Neural cell (in vitro differentiated cells): Measurements from ENCODE around the gene AMZ1. TPM values are rescaled to one million over a fixed set of nuclear protein-coding genes. Genes with fewer than 3 reads are reported as not detected.
A peak's percentile ranks its signal among the peaks of the same experiment; 100 is the strongest.

ENCODE experiments used
- H2AFZ ChIP-seq: fragments of 200-600, 300-800 bp; sonication (generic), shearing (Covaris generic); 2 replicates; pipeline ENCODE4 v1.6.0; 2014; ENCODE audit warnings: low read depth, mild to moderate bottlenecking, antibody characterized with exemption, low read length, moderate library complexity
- H3F3A ChIP-seq: fragments of 200-600 bp; shearing (Covaris generic); 2 replicates; pipeline ENCODE4 v1.6.1; 2016; ENCODE audit warnings: mild to moderate bottlenecking, moderate library complexity, mixed read lengths, antibody characterized with exemption, low read length; ENCODE audit not compliant: insufficient read depth, poor library complexity, severe bottlenecking
- H3K27ac ChIP-seq: fragments of 200-600, 300-800 bp; sonication (generic), shearing (Covaris generic); 2 replicates; pipeline ENCODE4 v1.5.1; 2014; ENCODE audit warnings: mild to moderate bottlenecking, low read length, moderate library complexity
- H3K27me3 ChIP-seq: fragments of 300-800, 200-600 bp; sonication (generic), shearing (Covaris generic); 2 replicates; pipeline ENCODE4 v1.6.0; 2014; ENCODE audit warnings: mild to moderate bottlenecking, low read depth, low read length, moderate library complexity; ENCODE audit not compliant: insufficient read depth
- H3K36me3 ChIP-seq: fragments of 300-800, 200-600 bp; sonication (generic), shearing (Covaris generic); 2 replicates; pipeline ENCODE4 v1.5.1; 2014; ENCODE audit warnings: mild to moderate bottlenecking, antibody characterized with exemption, low read length, moderate library complexity; ENCODE audit not compliant: insufficient read depth
- H3K4me2 ChIP-seq: fragments of 300-800, 200-600 bp; sonication (generic), shearing (Covaris generic); 2 replicates; pipeline ENCODE4 v1.6.0; 2014; ENCODE audit warnings: mild to moderate bottlenecking, low read length
- H3K4me3 ChIP-seq: fragments of 300-800, 200-600 bp; sonication (generic), shearing (Covaris generic); 2 replicates; pipeline ENCODE4 v1.5.1; 2014; ENCODE audit warnings: mild to moderate bottlenecking, low read length, moderate library complexity
- H3K79me2 ChIP-seq: fragments of 200-600 bp; shearing (Covaris generic); replicated peaks from 2 replicates; pipeline ENCODE4 v1.6.0; 2014; ENCODE audit warnings: mild to moderate bottlenecking, low read length, moderate library complexity; ENCODE audit not compliant: insufficient read depth
- H3K9ac ChIP-seq: fragments of 300-800, 200-600 bp; sonication (generic), shearing (Covaris generic); 2 replicates; pipeline ENCODE4 v1.6.1; 2016; ENCODE audit warnings: mild to moderate bottlenecking, low read length, mixed read lengths
- H3K9me2 ChIP-seq: fragments of 200-600 bp; shearing (Covaris generic); 2 replicates; pipeline ENCODE4 v1.6.1; 2016; ENCODE audit warnings: mild to moderate bottlenecking, low read length, mixed read lengths; ENCODE audit not compliant: insufficient read depth
- H3K9me3 ChIP-seq: fragments of 200-600, 300-800 bp; sonication (generic), shearing (Covaris generic); 2 replicates; pipeline ENCODE4 v1.6.1; 2016; ENCODE audit warnings: mild to moderate bottlenecking, mixed run types, low read length, moderate library complexity, mixed read lengths
- H4K20me1 ChIP-seq: fragments of 200-600 bp; shearing (Covaris generic); 2 replicates; pipeline ENCODE4 v1.6.1; 2016; ENCODE audit warnings: mild to moderate bottlenecking, mixed run types; ENCODE audit not compliant: insufficient read depth
- EP300 ChIP-seq: fragments of 450-650 bp; conservative IDR thresholded peaks from 2 replicates; pipeline ENCODE4 v1.6.1; 2014; ENCODE audit warnings: antibody characterized with exemption, mild to moderate bottlenecking, moderate library complexity; ENCODE audit not compliant: poor library complexity, severe bottlenecking
- EZH2 ChIP-seq: fragments of 200-600, 300-800 bp; shearing (Covaris generic), sonication (generic); IDR thresholded peaks from 2 replicates; pipeline ENCODE4 v1.6.1; 2014; ENCODE audit warnings: antibody characterized with exemption, low read length, borderline replicate concordance, mild to moderate bottlenecking; ENCODE audit not compliant: insufficient read depth, poor library complexity, severe bottlenecking
- MXI1 ChIP-seq: fragments of 450-650 bp; conservative IDR thresholded peaks from 2 replicates; pipeline ENCODE4 v1.6.1; 2014; ENCODE audit warnings: antibody characterized with exemption, mild to moderate bottlenecking; ENCODE audit not compliant: poor library complexity, severe bottlenecking
- POLR2AphosphoS5 ChIP-seq: IDR thresholded peaks from 2 replicates; pipeline ENCODE4 v1.6.1; 2012
- RAD21 ChIP-seq: fragments of 450-650 bp; conservative IDR thresholded peaks from 2 replicates; pipeline ENCODE4 v1.6.1; 2014; ENCODE audit warnings: antibody characterized with exemption, mild to moderate bottlenecking, moderate library complexity
- REST ChIP-seq: IDR thresholded peaks from 2 replicates; pipeline ENCODE4 v1.6.1; 2012; ENCODE audit warnings: borderline replicate concordance
- SMC3 ChIP-seq: fragments of 450-650 bp; conservative IDR thresholded peaks from 2 replicates; pipeline ENCODE4 v1.6.1; 2014; ENCODE audit warnings: antibody characterized with exemption, mild to moderate bottlenecking, moderate library complexity; ENCODE audit not compliant: poor library complexity
- TAF1 ChIP-seq: IDR thresholded peaks from 2 replicates; pipeline ENCODE4 v1.6.1; 2012; ENCODE audit warnings: low read depth
- polyA minus RNA-seq: library from RNA; depleted of rRNA, polyadenylated mRNA; stranded (reverse); fragments of >200 nt; gene quantifications from 2 replicates; pipeline ENCODE4 v1.2.3, GENCODE V29; 2014
- polyA plus RNA-seq: library from polyadenylated mRNA; depleted of rRNA; stranded (reverse); fragments of >200 nt; gene quantifications from 2 replicates; pipeline ENCODE4 v1.2.3, GENCODE V29; 2014
- TF ChIP-seq, protein P1 (sequence below): fragments of 450-650 bp; IDR thresholded peaks from 2 replicates; pipeline ENCODE4 v1.5.1; 2014; ENCODE audit warnings: antibody characterized with exemption, mild to moderate bottlenecking, moderate library complexity; ENCODE audit not compliant: poor library complexity, severe bottlenecking

AMZ1 gene, protein sequence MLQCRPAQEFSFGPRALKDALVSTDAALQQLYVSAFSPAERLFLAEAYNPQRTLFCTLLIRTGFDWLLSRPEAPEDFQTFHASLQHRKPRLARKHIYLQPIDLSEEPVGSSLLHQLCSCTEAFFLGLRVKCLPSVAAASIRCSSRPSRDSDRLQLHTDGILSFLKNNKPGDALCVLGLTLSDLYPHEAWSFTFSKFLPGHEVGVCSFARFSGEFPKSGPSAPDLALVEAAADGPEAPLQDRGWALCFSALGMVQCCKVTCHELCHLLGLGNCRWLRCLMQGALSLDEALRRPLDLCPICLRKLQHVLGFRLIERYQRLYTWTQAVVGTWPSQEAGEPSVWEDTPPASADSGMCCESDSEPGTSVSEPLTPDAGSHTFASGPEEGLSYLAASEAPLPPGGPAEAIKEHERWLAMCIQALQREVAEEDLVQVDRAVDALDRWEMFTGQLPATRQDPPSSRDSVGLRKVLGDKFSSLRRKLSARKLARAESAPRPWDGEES
- polyA plus RNA-seq: not detected in 2 replicates
- polyA minus RNA-seq: not detected in 2 replicates

- H3K27ac ChIP-seq: no peak within 1 kb of the TSS
- no peak within 1 kb of the TSS for H3K4me2 ChIP-seq
- H3K4me3 ChIP-seq: peak within 1 kb of the TSS; percentile 49
These were observed at the start of gene AMZ1 for GRCh38 chr7:2687881-2688318. TSS of gene AMZ1 (plus strand) at chr7:2688202. CDS start at chr7:2700452, 12,250 bp downstream.

DNA sequence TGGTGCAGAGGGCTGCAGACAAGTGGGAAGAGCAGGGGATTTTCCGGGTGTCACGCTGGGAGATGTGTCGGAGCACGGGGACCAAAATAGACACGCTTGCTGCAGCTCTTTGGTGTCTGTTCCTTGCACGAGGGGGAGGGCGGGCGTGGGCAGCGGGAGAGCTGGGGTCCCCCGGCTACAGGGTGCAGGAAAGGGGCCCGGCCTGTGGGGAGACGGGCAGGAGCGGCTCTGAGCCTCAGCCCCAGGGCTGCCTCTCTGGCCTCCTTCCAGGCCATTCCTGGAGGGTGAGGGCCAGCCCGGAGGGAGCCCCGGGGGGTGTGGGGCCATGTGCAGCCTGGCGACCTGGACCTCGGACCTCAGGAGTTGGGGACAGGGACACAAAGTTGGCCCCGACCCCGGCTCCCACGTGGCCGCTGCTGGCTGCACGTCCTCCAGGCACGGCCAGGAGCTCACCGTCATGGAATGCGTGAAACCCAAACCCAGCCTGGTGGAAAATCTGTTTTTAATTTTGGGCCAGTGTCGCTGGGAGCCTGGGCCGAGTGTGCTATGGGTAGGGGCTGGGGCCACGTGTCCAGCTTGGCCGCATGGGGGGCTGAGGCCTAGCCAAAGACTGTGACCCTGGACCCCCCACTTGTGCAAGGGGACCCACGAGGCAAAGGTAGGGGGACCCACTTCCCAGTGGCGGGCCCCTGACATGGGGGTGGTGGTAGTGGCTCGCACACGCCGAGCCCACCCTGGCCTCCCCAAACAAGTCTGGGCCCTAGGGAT, 49.6 kb upstream of the AMZ1 start:
- Histone ChIP-seq H3K27me3 (no peaks in the 10 kb centered on the region), H4K20me1 (peaks cover 78% of the 10 kb centered on the region), H2AFZ (no peak overlapping the region), H3K79me2 (peaks cover 68% of the 10 kb centered on the region), H3K9ac (no peak overlapping the region), H3K27ac (no peak overlapping the region), H3K9me3 (no peaks in the 10 kb centered on the region), H3F3A (no peaks in the 10 kb centered on the region), H3K4me3 (no peak overlapping the region), H3K9me2 (no peaks in the 10 kb centered on the region), H3K36me3 (no peaks in the 10 kb centered on the region), H3K4me2 (no peak overlapping the region)
- TF ChIP-seq SMC3: no peak
- TF ChIP-seq EP300: no peak
- TF ChIP-seq, protein P1, sequence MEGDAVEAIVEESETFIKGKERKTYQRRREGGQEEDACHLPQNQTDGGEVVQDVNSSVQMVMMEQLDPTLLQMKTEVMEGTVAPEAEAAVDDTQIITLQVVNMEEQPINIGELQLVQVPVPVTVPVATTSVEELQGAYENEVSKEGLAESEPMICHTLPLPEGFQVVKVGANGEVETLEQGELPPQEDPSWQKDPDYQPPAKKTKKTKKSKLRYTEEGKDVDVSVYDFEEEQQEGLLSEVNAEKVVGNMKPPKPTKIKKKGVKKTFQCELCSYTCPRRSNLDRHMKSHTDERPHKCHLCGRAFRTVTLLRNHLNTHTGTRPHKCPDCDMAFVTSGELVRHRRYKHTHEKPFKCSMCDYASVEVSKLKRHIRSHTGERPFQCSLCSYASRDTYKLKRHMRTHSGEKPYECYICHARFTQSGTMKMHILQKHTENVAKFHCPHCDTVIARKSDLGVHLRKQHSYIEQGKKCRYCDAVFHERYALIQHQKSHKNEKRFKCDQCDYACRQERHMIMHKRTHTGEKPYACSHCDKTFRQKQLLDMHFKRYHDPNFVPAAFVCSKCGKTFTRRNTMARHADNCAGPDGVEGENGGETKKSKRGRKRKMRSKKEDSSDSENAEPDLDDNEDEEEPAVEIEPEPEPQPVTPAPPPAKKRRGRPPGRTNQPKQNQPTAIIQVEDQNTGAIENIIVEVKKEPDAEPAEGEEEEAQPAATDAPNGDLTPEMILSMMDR: no peak
- no peak for TF ChIP-seq RAD21
- no peak for TF ChIP-seq EZH2

More at GRCh38 chr7:2687881-2688318, at the start of gene AMZ1:
- no peak for TF ChIP-seq EP300
- Histone ChIP-seq H3K9me3 (no peaks in the 10 kb centered on the region), H3F3A (no peaks in the 10 kb centered on the region), H3K9ac (no peak within 1 kb of the TSS), H3K36me3 (no peaks in the 10 kb centered on the region), H3K9me2 (no peaks in the 10 kb centered on the region), H2AFZ (no peak within 1 kb of the TSS), H4K20me1 (no peaks in the 10 kb centered on the region), H3K79me2 (no peaks in the 10 kb centered on the region), H3K27me3 (peaks cover 30% of the 10 kb centered on the region)

- no peak overlapping the region for H3K9ac ChIP-seq
- H3F3A ChIP-seq: no peaks in the 10 kb centered on the region
- TF ChIP-seq, protein P1: no peak
- no peak for TF ChIP-seq RAD21
- TF ChIP-seq EZH2: no peak
- TF ChIP-seq MXI1: no peak
- TF ChIP-seq EP300: no peak
- no peak for TF ChIP-seq POLR2AphosphoS5
- no peak for TF ChIP-seq REST
- no peak for TF ChIP-seq TAF1
- no peak for TF ChIP-seq SMC3
- peaks cover 68% of the 10 kb centered on the region for H3K79me2 ChIP-seq
- peaks cover 74% of the 10 kb centered on the region for H4K20me1 ChIP-seq
- H3K4me3 ChIP-seq: no peak overlapping the region
- no peak overlapping the region for H3K4me2 ChIP-seq
- H3K36me3 ChIP-seq: no peaks in the 10 kb centered on the region
- no peak overlapping the region for H3K27ac ChIP-seq
- no peaks in the 10 kb centered on the region for H3K27me3 ChIP-seq
- no peak overlapping the region for H2AFZ ChIP-seq
- H3K9me2 ChIP-seq: no peaks in the 10 kb centered on the region
- no peaks in the 10 kb centered on the region for H3K9me3 ChIP-seq
These were observed 48.8 kb upstream of the AMZ1 start for GRCh38 chr7:2639181-2639681.
